Neuron (in vitro differentiated cells): ENCODE results near the gene PPFIA4.

Source experiments
- H2AFZ ChIP-seq: one replicate; pipeline ENCODE4 v1.6.1; 2013; ENCODE audit warnings: low read depth, mild to moderate bottlenecking, inconsistent platforms, low read length, moderate library complexity
- H3K27me3 ChIP-seq: one replicate; pipeline ENCODE4 v1.6.1; 2013; ENCODE audit warnings: low read length; ENCODE audit not compliant: insufficient read depth
- H3K36me3 ChIP-seq: one replicate; pipeline ENCODE4 v1.6.1; 2013; ENCODE audit warnings: low read length; ENCODE audit not compliant: insufficient read depth
- H3K4me1 ChIP-seq: one replicate; pipeline ENCODE4 v1.6.1; 2013; ENCODE audit warnings: low read length; ENCODE audit not compliant: insufficient read depth
- H3K4me3 ChIP-seq: 2 replicates; pipeline ENCODE4 v1.5.1; 2013; ENCODE audit warnings: mild to moderate bottlenecking, low read length, moderate library complexity
- H3K9me3 ChIP-seq: one replicate; pipeline ENCODE4 v1.6.1; 2013; ENCODE audit warnings: low read length

PPFIA4 gene

GRCh38 chr1:203049077-203049476 lies 22.8 kb downstream of the PPFIA4 start:
- H3K27me3 ChIP-seq = peaks cover 53% of the 10 kb centered on the region
- H3K4me3 ChIP-seq = no peak overlapping the region

DNA sequence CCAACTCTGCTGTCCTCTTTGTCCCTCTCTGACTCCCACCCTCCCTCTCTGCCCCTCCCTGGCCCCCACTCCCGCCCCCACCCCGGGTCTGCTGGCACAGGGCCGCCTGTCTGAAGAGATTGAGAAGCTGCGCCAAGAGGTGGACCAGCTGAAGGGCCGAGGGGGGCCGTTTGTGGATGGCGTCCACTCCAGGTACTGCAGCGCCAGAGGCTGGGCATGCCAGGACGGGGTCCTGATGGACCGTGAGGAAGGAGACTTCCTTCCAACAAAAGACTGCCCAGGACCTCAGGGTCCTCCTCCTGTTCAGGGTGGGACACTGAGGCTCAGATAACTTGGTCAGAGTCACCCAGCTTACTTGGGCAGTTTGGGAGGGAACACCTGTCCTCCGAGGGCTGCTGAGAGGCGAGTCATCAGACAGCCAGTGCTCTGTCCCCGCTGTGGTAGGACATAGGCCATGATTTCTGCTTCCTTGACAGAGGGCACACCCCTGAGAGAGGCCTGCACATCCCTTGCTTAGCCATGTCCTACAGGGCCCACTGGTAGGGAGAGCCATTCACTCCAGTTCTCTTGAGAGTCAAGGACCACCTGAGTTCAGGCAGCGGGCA lies 23.4 kb downstream of the PPFIA4 start:
- H2AFZ ChIP-seq = no peak overlapping the region
- no peak overlapping the region for H3K4me3 ChIP-seq
- no peaks in the 10 kb centered on the region for H3K36me3 ChIP-seq
- H3K9me3 ChIP-seq = no peaks in the 10 kb centered on the region
- H3K27me3 ChIP-seq = peaks cover 51% of the 10 kb centered on the region
- no peaks in the 10 kb centered on the region for H3K4me1 ChIP-seq

More at GRCh38 chr1:203049077-203049476, 22.8 kb downstream of the PPFIA4 start:
- Histone ChIP-seq H3K4me1 (no peaks in the 10 kb centered on the region), H2AFZ (no peak overlapping the region), H3K9me3 (no peaks in the 10 kb centered on the region), H3K36me3 (no peaks in the 10 kb centered on the region)

- no peak overlapping the region for H3K4me3 ChIP-seq
- H3K36me3 ChIP-seq = no peaks in the 10 kb centered on the region
- peaks cover 47% of the 10 kb centered on the region for H3K27me3 ChIP-seq
- H3K9me3 ChIP-seq = no peaks in the 10 kb centered on the region
- H2AFZ ChIP-seq = no peak overlapping the region
- H3K4me1 ChIP-seq = no peaks in the 10 kb centered on the region
These were observed 24.5 kb downstream of the PPFIA4 start for GRCh38 chr1:203050826-203051225.

GRCh38 chr1:203051841-203052324 lies 25.6 kb downstream of the PPFIA4 start:
- Histone ChIP-seq H3K4me1 (no peaks in the 10 kb centered on the region), H3K36me3 (no peaks in the 10 kb centered on the region), H3K27me3 (peaks cover 46% of the 10 kb centered on the region), H3K4me3 (no peak overlapping the region), H3K9me3 (no peaks in the 10 kb centered on the region), H2AFZ (no peak overlapping the region)

DNA sequence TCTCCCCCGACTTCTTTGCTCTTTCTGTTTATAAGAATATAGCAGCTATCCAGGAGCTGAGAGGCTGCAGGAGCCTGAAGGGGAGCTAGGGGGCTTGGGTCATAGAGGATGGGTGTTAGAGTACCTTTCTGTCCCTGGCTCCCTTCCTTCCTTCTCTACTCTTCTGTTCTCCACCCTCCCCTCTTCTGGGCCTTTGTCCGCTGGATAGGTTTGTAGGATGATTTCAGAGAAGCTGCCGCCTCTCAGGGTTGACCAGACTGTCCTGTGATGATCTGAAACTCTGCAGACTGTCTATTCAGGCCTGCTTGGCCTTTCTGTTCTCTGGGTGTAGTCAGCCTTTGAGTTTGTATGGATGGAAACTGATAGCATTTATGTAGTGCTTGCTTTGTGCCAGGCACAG lies 26.3 kb downstream of the PPFIA4 start:
- Histone ChIP-seq H2AFZ (no peak overlapping the region), H3K36me3 (no peaks in the 10 kb centered on the region), H3K4me3 (no peak overlapping the region), H3K4me1 (no peaks in the 10 kb centered on the region), H3K27me3 (peaks cover 39% of the 10 kb centered on the region), H3K9me3 (no peaks in the 10 kb centered on the region)

- Histone ChIP-seq H3K27me3 (peaks cover 30% of the 10 kb centered on the region), H3K4me1 (no peaks in the 10 kb centered on the region), H3K9me3 (no peaks in the 10 kb centered on the region), H3K36me3 (no peaks in the 10 kb centered on the region), H3K4me3 (no peak overlapping the region), H2AFZ (no peak overlapping the region)
These were observed 27.9 kb downstream of the PPFIA4 start for GRCh38 chr1:203054184-203054583.

DNA sequence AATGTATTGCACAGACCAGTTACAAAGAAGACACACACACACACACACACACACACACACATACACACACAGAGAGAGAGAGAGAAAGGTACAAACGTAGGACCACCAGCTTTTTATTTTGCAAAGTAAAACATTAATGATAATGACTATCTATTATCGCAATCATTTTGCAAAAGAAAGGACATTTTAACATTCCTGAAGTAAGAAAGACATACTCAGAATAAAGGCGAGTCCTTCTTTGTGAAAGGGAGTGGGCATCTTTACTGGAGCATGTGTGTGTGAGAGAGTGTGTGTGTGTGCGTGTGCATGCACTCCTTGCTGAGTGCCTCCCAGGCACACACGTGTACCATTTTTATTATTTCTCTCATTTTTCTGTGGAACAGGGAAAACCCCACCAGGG lies 28.4 kb downstream of the PPFIA4 start:
- Histone ChIP-seq H2AFZ (no peak overlapping the region), H3K9me3 (no peaks in the 10 kb centered on the region), H3K4me1 (no peaks in the 10 kb centered on the region), H3K36me3 (no peaks in the 10 kb centered on the region), H3K27me3 (peaks cover 28% of the 10 kb centered on the region), H3K4me3 (no peak overlapping the region)

GRCh38 chr1:203055161-203055799 lies 29.0 kb downstream of the PPFIA4 start:
- H3K27me3 ChIP-seq = peaks cover 21% of the 10 kb centered on the region
- no peaks in the 10 kb centered on the region for H3K9me3 ChIP-seq
- H3K36me3 ChIP-seq = no peaks in the 10 kb centered on the region
- H3K4me3 ChIP-seq = no peak overlapping the region
- no peaks in the 10 kb centered on the region for H3K4me1 ChIP-seq
- H2AFZ ChIP-seq = no peak overlapping the region

DNA sequence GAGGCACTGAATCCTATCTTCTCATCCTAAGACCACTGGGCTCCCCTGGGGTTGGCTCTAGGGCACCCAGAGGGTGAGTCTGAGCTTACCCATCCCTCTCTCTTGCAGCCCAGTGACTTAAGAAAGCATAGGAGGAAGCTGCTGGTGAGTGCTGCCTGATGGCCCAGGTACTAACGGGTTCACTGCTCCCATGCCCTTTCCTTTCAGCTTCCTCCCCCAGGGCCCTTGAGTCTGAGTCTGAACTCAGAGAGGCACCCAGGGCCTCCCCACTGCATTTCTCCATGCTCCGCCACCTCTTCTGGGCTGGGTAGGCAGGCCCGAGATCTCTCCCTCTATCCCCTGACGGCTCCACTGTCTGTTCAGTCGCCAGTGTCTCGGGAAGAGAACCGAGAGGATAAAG lies 29.7 kb downstream of the PPFIA4 start:
- Histone ChIP-seq H3K27me3 (peaks cover 15% of the 10 kb centered on the region), H3K4me3 (no peak overlapping the region), H3K4me1 (no peaks in the 10 kb centered on the region), H3K36me3 (no peaks in the 10 kb centered on the region), H2AFZ (no peak overlapping the region), H3K9me3 (no peaks in the 10 kb centered on the region)

GRCh38 chr1:203056516-203056915 lies 30.2 kb downstream of the PPFIA4 start:
- no peaks in the 10 kb centered on the region for H3K9me3 ChIP-seq
- H3K4me1 ChIP-seq = no peaks in the 10 kb centered on the region
- H3K27me3 ChIP-seq = peaks cover 10% of the 10 kb centered on the region
- H3K36me3 ChIP-seq = no peaks in the 10 kb centered on the region
- no peak overlapping the region for H3K4me3 ChIP-seq
- H2AFZ ChIP-seq = no peak overlapping the region

DNA sequence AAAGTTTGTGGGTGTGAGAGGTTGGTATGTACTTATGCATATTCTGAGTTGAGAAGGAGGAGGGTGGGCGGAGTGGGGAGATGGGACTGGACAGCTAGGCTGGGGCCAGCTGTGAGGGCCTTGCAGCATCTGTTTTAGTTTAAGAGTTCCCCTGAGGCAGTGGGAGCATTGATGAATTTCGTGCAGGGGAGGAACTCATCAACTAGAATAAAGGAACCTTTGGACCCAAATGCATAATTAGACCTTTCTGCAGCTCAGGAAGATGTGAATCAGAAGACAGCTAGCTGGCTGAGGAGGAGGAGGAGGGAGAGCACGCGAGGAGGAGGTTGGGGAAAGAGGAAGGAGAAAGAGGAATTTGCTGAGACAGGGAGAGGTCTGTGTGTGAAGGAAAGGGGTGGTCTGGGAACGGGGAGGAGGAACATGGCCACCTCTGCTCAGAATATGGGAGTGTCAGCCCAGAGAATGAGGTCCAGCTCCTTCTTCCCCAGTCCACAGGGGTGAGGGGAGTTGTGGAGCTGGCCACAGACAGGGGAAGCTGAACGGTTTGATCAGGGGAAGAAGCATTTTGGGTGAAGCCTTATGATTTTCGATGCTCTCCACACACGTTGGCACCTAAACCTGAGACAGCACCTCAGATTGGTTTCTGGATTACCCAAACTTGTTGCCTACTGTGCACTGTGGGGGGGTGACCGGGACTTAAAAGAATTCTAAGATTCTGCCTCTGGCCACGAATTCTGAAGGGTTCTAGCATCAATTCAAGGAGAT lies 31.8 kb downstream of the PPFIA4 start:
- Histone ChIP-seq H3K36me3 (no peaks in the 10 kb centered on the region), H3K27me3 (peaks cover 7% of the 10 kb centered on the region), H3K4me1 (no peaks in the 10 kb centered on the region), H2AFZ (no peak overlapping the region), H3K4me3 (no peak overlapping the region), H3K9me3 (no peaks in the 10 kb centered on the region)

- Histone ChIP-seq H3K4me3 (no peak overlapping the region), H2AFZ (no peak overlapping the region), H3K27me3 (peaks cover 10% of the 10 kb centered on the region), H3K4me1 (no peaks in the 10 kb centered on the region), H3K9me3 (no peaks in the 10 kb centered on the region), H3K36me3 (no peaks in the 10 kb centered on the region)
These were observed 32.3 kb downstream of the PPFIA4 start for GRCh38 chr1:203058676-203058935.

- H3K27me3 ChIP-seq = peaks cover 7% of the 10 kb centered on the region
- no peaks in the 10 kb centered on the region for H3K36me3 ChIP-seq
- no peaks in the 10 kb centered on the region for H3K9me3 ChIP-seq
- no peaks in the 10 kb centered on the region for H3K4me1 ChIP-seq
- H3K4me3 ChIP-seq = no peak overlapping the region
- H2AFZ ChIP-seq = no peak overlapping the region
These were observed 33.2 kb downstream of the PPFIA4 start for GRCh38 chr1:203059485-203059884.
